ENCODE measurements around the gene CA14. TPM values are rescaled to one million over a fixed set of nuclear protein-coding genes. Genes with fewer than 3 reads are reported as not detected.
"Not testable (repeated sequence)": the region's sequence is repeated elsewhere in the genome, so short reads cannot be mapped to it uniquely, and the experiment has no call there.

CA14 gene
- total RNA-seq, 2 donors from 2014 or later = not detected

DNA sequence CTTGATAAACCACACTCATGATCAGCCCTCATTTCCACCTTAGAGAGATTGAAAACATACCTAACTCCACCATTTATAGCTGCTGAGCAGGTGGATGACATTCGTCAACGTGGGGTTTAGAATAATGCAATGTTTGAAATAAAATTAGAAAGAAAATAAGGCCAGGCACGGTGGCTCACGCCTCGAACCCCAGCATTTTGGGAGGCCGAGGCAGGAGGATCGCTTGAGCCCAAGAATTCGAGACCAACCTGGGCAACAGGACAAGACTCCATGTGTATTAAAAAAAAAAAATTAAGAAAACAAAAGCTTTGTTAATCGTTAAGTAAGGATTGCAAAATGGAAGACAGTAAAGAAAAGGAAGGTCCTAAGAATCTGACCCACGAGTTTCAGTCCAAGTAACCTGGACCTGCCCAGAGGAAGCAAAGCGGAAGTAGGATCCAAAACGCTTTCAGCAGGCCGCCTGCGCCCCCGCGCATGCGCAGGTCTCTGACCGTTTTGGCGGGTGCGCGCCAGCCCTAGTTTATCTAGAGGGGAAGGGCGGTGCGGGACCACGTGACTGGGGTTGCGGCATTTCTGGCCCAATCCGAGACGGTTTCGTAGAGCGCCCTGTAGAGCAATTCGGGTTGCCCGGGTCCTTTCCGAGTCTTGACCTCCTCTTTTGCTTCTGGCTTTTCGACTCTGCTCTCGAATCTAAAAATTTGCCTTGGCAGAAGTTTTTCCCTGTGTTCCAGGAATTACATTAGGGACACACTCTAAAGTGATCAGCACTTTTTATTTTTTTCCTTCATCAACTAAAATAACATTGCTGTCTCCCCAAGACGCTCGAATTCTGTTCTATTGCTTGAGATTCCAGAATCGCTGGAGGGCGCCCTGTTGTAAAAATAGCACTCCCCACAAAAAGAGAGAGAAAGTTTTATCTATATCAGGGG is 44.1 kb upstream of the CA14 start:
- H3K27me3 ChIP-seq = no peaks in the 10 kb centered on the region
- peak; percentile 96 to 97 (median 96) for DNase-seq
- TF ChIP-seq, protein P1, sequence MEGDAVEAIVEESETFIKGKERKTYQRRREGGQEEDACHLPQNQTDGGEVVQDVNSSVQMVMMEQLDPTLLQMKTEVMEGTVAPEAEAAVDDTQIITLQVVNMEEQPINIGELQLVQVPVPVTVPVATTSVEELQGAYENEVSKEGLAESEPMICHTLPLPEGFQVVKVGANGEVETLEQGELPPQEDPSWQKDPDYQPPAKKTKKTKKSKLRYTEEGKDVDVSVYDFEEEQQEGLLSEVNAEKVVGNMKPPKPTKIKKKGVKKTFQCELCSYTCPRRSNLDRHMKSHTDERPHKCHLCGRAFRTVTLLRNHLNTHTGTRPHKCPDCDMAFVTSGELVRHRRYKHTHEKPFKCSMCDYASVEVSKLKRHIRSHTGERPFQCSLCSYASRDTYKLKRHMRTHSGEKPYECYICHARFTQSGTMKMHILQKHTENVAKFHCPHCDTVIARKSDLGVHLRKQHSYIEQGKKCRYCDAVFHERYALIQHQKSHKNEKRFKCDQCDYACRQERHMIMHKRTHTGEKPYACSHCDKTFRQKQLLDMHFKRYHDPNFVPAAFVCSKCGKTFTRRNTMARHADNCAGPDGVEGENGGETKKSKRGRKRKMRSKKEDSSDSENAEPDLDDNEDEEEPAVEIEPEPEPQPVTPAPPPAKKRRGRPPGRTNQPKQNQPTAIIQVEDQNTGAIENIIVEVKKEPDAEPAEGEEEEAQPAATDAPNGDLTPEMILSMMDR (IDR thresholded peaks at IDR 0.05) = peak in 5 of 7 experiments; percentile 18 to 41 (median 32)
- peak in 2 of 3 donors; percentile 69 to 81 for TF ChIP-seq POLR2A (IDR thresholded peaks at IDR 0.05)
- 15 to 16% methylated on average over 38 of the region's 38 CpGs for whole genome bisulfite sequencing, 2 donors
- ATAC-seq = peak; percentile 100
- H3K27ac ChIP-seq = peak overlapping the region; percentile 28 to 86 (median 73)
- H3K4me1 ChIP-seq = peaks cover 10% of the 10 kb centered on the region
- no peak overlapping the region for H3K4me3 ChIP-seq
- H3K9me3 ChIP-seq = no peaks in the 10 kb centered on the region
- no peaks in the 10 kb centered on the region for H3K36me3 ChIP-seq (replicated peaks in 1 of 2; ENCODE audit: insufficient read depth in 1 of 2, low read depth in 2 of 2)
- intact Hi-C loops (cut with DNase I) = no loop called here

DNA sequence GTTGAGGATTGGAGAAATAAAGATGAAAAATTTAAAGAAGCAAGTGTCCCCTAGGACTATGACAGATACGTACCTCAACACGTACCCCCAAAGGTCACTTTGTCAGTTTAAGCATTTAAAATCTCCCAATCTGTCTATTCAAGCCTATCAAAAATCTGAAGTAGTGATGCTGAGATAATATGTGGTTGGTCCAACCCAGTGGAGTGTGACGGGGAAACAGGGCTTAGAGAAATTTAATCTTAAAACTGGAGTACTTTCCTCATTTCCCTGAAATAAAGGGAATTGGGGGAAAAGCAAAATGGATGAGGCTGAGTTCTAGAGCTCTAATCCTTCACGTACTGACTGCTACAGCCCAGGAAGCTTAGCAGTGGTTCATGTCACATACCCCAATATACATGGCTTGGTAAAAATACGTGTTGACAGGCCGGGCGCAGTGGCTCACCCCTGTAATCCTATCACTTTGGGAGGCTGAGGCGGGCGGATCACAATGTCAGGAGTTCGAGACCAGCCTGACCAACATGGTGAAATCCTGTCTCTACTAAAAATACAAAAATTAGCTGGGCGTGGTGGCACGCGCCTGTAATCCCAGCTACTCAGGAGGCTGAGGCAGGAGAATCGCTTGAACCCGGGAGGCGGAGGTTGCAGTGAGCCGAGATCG is 43.3 kb upstream of the CA14 start:
- intact Hi-C loops (cut with DNase I); H3K36me3 ChIP-seq (replicated peaks in 1 of 2; ENCODE audit: insufficient read depth in 1 of 2, low read depth in 2 of 2); ATAC-seq; DNase-seq; H3K27me3 ChIP-seq; H3K9me3 ChIP-seq; H3K4me3 ChIP-seq: not testable (repeated sequence)
- peak overlapping the region in 3 of 4 donors; percentile 63 to 86 (median 83) for H3K27ac ChIP-seq
- H3K4me1 ChIP-seq = peaks cover 10% of the 10 kb centered on the region
- WGBS, 2 donors = 60 to 71% methylated on average over 10 to 18 of the region's 18 CpGs

DNA sequence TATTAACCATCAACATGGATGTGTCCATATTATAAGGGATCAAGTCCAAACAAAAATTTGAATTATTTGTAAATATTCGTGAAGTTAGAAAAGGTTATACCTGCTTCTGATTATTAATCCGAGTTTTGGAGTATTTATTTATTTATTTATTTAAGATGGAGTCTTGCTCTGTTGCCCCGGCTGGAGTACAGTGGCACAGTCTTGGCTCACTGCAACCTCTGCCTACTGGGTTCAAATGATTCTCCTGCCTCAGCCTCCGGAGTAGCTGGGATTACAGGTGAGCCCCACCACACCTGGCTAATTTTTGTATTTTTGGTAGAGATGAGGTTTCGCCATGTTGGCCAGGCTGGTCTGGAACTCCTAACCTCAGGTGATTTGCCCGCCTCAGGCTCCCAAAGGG is 41.7 kb upstream of the CA14 start:
- H3K4me3 ChIP-seq; H3K9me3 ChIP-seq; intact Hi-C loops (cut with DNase I); H3K27me3 ChIP-seq; H3K27ac ChIP-seq; DNase-seq; H3K36me3 ChIP-seq (replicated peaks in 1 of 2; ENCODE audit: insufficient read depth in 1 of 2, low read depth in 2 of 2); ATAC-seq: not testable (repeated sequence)
- 87 to 92% methylated on average over 6 of the region's 6 CpGs for WGBS, 2 donors
- H3K4me1 ChIP-seq = peaks cover 10% of the 10 kb centered on the region

DNA sequence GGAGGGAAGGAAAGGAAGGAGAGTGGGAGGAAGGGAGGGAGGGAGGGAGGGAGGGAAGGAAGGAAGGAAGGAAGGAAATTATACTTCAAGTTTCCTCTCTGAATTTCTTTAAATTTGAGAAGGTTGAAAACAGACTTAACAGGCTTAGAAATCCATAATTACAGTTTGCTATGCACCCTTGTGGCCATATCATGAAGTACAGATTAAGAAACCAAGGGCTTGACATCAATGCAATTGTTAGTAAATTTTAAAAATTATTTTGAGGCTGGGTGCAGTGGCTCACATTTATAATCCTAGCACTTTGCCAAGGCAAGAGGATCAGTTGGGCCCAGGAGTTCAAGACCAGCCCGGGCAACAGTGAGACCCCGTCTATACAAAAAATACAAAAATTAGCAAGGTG is 36.0 kb upstream of the CA14 start:
- intact Hi-C loops (cut with DNase I) = no loop called here
- TF ChIP-seq POLR2A (IDR thresholded peaks at IDR 0.05) = no peak
- TF ChIP-seq, protein P1 (IDR thresholded peaks at IDR 0.05) = peak in 6 of 7 experiments; percentile 33 to 55 (median 38)

DNA sequence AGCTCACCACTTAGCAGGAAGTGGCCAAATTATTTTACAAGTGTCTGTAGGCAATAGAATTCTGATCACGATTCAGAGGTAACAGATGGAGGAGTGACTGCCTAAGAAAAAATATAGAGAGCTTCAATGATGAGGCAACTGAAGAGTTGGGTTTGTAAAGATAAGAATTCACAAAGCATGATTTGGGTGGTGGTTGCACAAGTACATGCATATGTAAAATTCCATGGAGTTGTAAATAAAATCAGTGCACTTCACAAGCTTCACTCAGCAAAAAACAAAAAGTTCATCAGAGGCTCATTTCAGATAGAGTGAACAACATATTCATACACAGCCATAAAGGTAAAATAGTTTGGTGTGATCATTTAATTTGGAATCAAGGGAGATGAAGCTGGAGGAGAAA is 32.6 kb upstream of the CA14 start:
- DNase-seq (no peak), ATAC-seq (no peak)
- WGBS, 2 donors = 89 to 94% methylated on average over 1 of the region's 1 CpG
- intact Hi-C loops (cut with DNase I) = no loop called here
- Histone ChIP-seq H3K4me1 (no peaks in the 10 kb centered on the region), H3K4me3 (no peak overlapping the region), H3K27me3 (no peaks in the 10 kb centered on the region), H3K9me3 (no peaks in the 10 kb centered on the region), H3K36me3 (replicated peaks in 1 of 2; ENCODE audit: insufficient read depth in 1 of 2, low read depth in 2 of 2) (peaks cover 0 to 4% of the 10 kb centered on the region in 2 donors), H3K27ac (no peak overlapping the region)
- no peak for TF ChIP-seq POLR2A (IDR thresholded peaks at IDR 0.05)
- TF ChIP-seq, protein P1 (IDR thresholded peaks at IDR 0.05) = no peak

More for the DNA sequence above, 36.0 kb upstream of the CA14 start:
- WGBS, 2 donors = 79 to 84% methylated on average over 2 of the region's 2 CpGs
- H3K4me1 ChIP-seq = no peaks in the 10 kb centered on the region
- no peaks in the 10 kb centered on the region for H3K9me3 ChIP-seq
- H3K4me3 ChIP-seq = no peak overlapping the region
- H3K27me3 ChIP-seq = no peaks in the 10 kb centered on the region
- H3K27ac ChIP-seq = no peak overlapping the region
- ATAC-seq (no peak), DNase-seq (no peak)
- peaks cover 0 to 2% of the 10 kb centered on the region in 2 donors for H3K36me3 ChIP-seq (replicated peaks in 1 of 2; ENCODE audit: insufficient read depth in 1 of 2, low read depth in 2 of 2)

All from body of pancreas (tissue), 4 donors.